CD14-positive monocyte (primary cell): ENCODE results near the gene GALNT10. TPM values are rescaled to one million over a fixed set of nuclear protein-coding genes. Genes with fewer than 3 reads are reported as not detected.

Experiments
- DNase-seq, 3 donors: peaks; one replicate each; pipeline ENCODE4 v3.0.0-alpha.2; 2011 to 2022
- H2AFZ ChIP-seq: 2 replicates; pipeline ENCODE4 v1.6.0; 2012; ENCODE audit warnings: mild to moderate bottlenecking, low read depth, low read length, inconsistent platforms; ENCODE audit not compliant: insufficient read depth, poor library complexity, severe bottlenecking
- H3K27ac ChIP-seq, 2 donors: 1 replicate in 1 of 2; 2 replicates in 1 of 2; pipeline ENCODE4 v1.5.1; 2012 to 2013; ENCODE audit warnings: low read length in 2 of 2, control low read depth in 1 of 2, inconsistent platforms in 1 of 2, low read depth in 1 of 2, mild to moderate bottlenecking in 1 of 2
- H3K27me3 ChIP-seq, 2 donors: one replicate each; pipeline versions ENCODE4 v1.6.0 to v1.6.1; 2011 to 2013; ENCODE audit warnings: low read length in 2 of 2; ENCODE audit not compliant: control insufficient read depth in 2 of 2, insufficient read depth in 2 of 2
- H3K36me3 ChIP-seq, 2 donors: replicated peaks in 1 of 2; 1 replicate in 1 of 2; 2 replicates in 1 of 2; pipeline versions ENCODE4 v1.5.1 to v1.6.1; 2012 to 2013; ENCODE audit warnings: low read length in 2 of 2, control low read depth in 1 of 2, inconsistent platforms in 1 of 2, mild to moderate bottlenecking in 1 of 2; ENCODE audit not compliant: insufficient read depth in 2 of 2, control insufficient read depth in 1 of 2
- H3K4me1 ChIP-seq, 2 donors: 1 replicate in 1 of 2; 2 replicates in 1 of 2; pipeline versions ENCODE4 v1.5.1 to v1.6.1; 2012 to 2013; ENCODE audit warnings: low read length in 2 of 2, control low read depth in 1 of 2, inconsistent platforms in 1 of 2, mild to moderate bottlenecking in 1 of 2, moderate library complexity in 1 of 2; ENCODE audit not compliant: insufficient read depth in 2 of 2, control insufficient read depth in 1 of 2
- H3K4me2 ChIP-seq: replicated peaks from 2 replicates; pipeline ENCODE3; 2012; ENCODE audit warnings: low read length, moderate library complexity, mild to moderate bottlenecking; ENCODE audit not compliant: poor library complexity, severe bottlenecking; ENCODE audit errors: extremely low read depth
- H3K4me3 ChIP-seq, 3 experiments: fragments of 200-600 bp in 1 of 3; sonication (generic) in 1 of 3; replicated peaks in 1 of 3; 1 replicate in 2 of 3; 2 replicates in 1 of 3; pipeline ENCODE4 v1.5.1; 2011 to 2013; ENCODE audit warnings: low read length in 3 of 3, mild to moderate bottlenecking in 3 of 3, control low read depth in 2 of 3, low read depth in 2 of 3, inconsistent platforms in 1 of 3, moderate library complexity in 1 of 3
- H3K79me2 ChIP-seq: 2 replicates; pipeline ENCODE4 v1.6.0; 2012; ENCODE audit warnings: mild to moderate bottlenecking, control low read depth, inconsistent platforms, low read length, moderate library complexity; ENCODE audit not compliant: insufficient read depth
- H3K9ac ChIP-seq: 2 replicates; pipeline ENCODE4 v1.6.0; 2017; ENCODE audit warnings: low read length, mild to moderate bottlenecking; ENCODE audit not compliant: insufficient read depth, poor library complexity, severe bottlenecking
- H3K9me3 ChIP-seq, 2 donors: replicated peaks in 1 of 2; 1 replicate in 1 of 2; 2 replicates in 1 of 2; pipeline versions ENCODE4 v1.5.1 to v1.6.1; 2012 to 2013; ENCODE audit warnings: low read length in 2 of 2, control low read depth in 1 of 2; ENCODE audit not compliant: control insufficient read depth in 1 of 2, insufficient read depth in 1 of 2
- H4K20me1 ChIP-seq: 2 replicates; pipeline ENCODE4 v1.6.0; 2012; ENCODE audit warnings: mild to moderate bottlenecking, low read length, control low read depth, moderate library complexity; ENCODE audit not compliant: insufficient read depth
- H3K27ac Mint-ChIP-seq, 7 donors: one replicate each; pipeline ENCODE4 v1.8.0; 2020; ENCODE audit warnings: mild to moderate bottlenecking in 7 of 7, mixed read lengths in 7 of 7, moderate library complexity in 6 of 7, inconsistent platforms in 2 of 7
- H3K27me3 Mint-ChIP-seq, 3 donors: one replicate each; pipeline ENCODE4 v1.8.0; 2021 to 2022; ENCODE audit warnings: low read depth in 3 of 3, mild to moderate bottlenecking in 3 of 3, mixed read lengths in 3 of 3, moderate library complexity in 3 of 3, inconsistent platforms in 1 of 3
- H3K36me3 Mint-ChIP-seq, 2 donors: one replicate each; pipeline ENCODE4 v1.8.0; 2020; ENCODE audit warnings: mixed read lengths in 2 of 2, inconsistent platforms in 1 of 2, mild to moderate bottlenecking in 1 of 2
- H3K4me1 Mint-ChIP-seq: one replicate; pipeline ENCODE4 v1.8.0; 2020; ENCODE audit warnings: mild to moderate bottlenecking, mixed read lengths
- H3K4me3 Mint-ChIP-seq, 2 donors: one replicate each; pipeline ENCODE4 v1.8.0; 2020; ENCODE audit warnings: mild to moderate bottlenecking in 2 of 2, mixed read lengths in 2 of 2, moderate library complexity in 1 of 2
- H3K9me3 Mint-ChIP-seq, 7 donors: one replicate each; pipeline ENCODE4 v1.8.0; 2020 to 2022; ENCODE audit warnings: mixed read lengths in 7 of 7, mild to moderate bottlenecking in 6 of 7, moderate library complexity in 6 of 7, inconsistent platforms in 2 of 7
- CTCF ChIP-seq: fragments of 200-600 bp; IDR thresholded peaks from one replicate; pipeline ENCODE4 v1.8.0; 2022; ENCODE audit warnings: antibody characterized with exemption, mild to moderate bottlenecking
- WGBS: methylation state at CpG from one replicate; pipeline ENCODE4 v1.1.5; 2013; ENCODE audit warnings: missing lambda C conversion rate; ENCODE audit not compliant: insufficient coverage; 5-methylcytosine and 5-hydroxymethylcytosine counted together
- intact Hi-C, 2 donors: fragments of 100-400 bp; cut with micrococcal nuclease; formaldehyde crosslinking; loops; one replicate each; pipeline versions ENCODE4 v1.15.0 to v1.15.1; 2023
- polyA plus RNA-seq, 3 donors: library from polyadenylated mRNA; depleted of rRNA in 1 of 3; unstranded in 2 of 3; stranded (reverse) in 1 of 3; fragments of 300-500 nt in 2 of 3; fragments of >200 nt in 1 of 3; fragmentation: Illumina TruSeq in 2 of 3; gene quantifications; 1 replicate in 2 of 3; 2 replicates in 1 of 3; pipeline ENCODE4 v1.2.3, GENCODE V29; 2012 to 2021

GALNT10 gene
- polyA plus RNA-seq, 3 donors: 6.2 to 11.6 (median 7.3) TPM

GRCh38 chr5:154194345-154195329, 4.1 kb downstream of the GALNT10 start:
- 100% methylated on average over 3 of the region's 8 CpGs for WGBS
- Histone ChIP-seq H3K9ac (no peak overlapping the region), H3K4me1 (peaks cover 20 to 33% of the 10 kb centered on the region in 2 donors), H3K27me3 (peaks cover 0 to 2% of the 10 kb centered on the region in 2 donors), H3K79me2 (peaks cover 5% of the 10 kb centered on the region), H4K20me1 (peaks cover 25% of the 10 kb centered on the region), H2AFZ (no peak overlapping the region), H3K4me2 (no peak overlapping the region), H3K27ac (no peak overlapping the region), H3K9me3 (no peaks in the 10 kb centered on the region), H3K36me3 (peaks cover 8 to 24% of the 10 kb centered on the region in 2 donors), H3K4me3 (no peak overlapping the region)
- H3K9me3 Mint-ChIP-seq: no peaks in the 10 kb centered on the region
- no peak overlapping the region for H3K4me3 Mint-ChIP-seq
- peaks cover 51% of the 10 kb centered on the region for H3K4me1 Mint-ChIP-seq
- peaks cover 0 to 8% (median 5%) of the 10 kb centered on the region in 3 donors for H3K27me3 Mint-ChIP-seq
- peaks cover 40 to 48% of the 10 kb centered on the region in 2 donors for H3K36me3 Mint-ChIP-seq
- TF ChIP-seq CTCF: no peak
- DNase-seq: no peak
- H3K27ac Mint-ChIP-seq: no peak overlapping the region
- intact Hi-C loops: loop anchor here in 1 of 2 donors (10.0 kb wide), 1 partner anchor 250 kb away; the partner anchor contains the start of gene SAP30L

- no peaks in the 10 kb centered on the region for H3K9me3 Mint-ChIP-seq
- no peak for TF ChIP-seq CTCF
- Histone ChIP-seq H3K79me2 (no peaks in the 10 kb centered on the region), H3K4me1 (peaks cover 17 to 25% of the 10 kb centered on the region in 2 donors), H3K9me3 (no peaks in the 10 kb centered on the region), H2AFZ (no peak overlapping the region), H3K36me3 (peaks cover 8 to 24% of the 10 kb centered on the region in 2 donors), H4K20me1 (peaks cover 26% of the 10 kb centered on the region), H3K4me2 (no peak overlapping the region), H3K27ac (no peak overlapping the region), H3K4me3 (no peak overlapping the region), H3K9ac (no peak overlapping the region), H3K27me3 (no peaks in the 10 kb centered on the region)
- no peak for DNase-seq
- H3K4me3 Mint-ChIP-seq: no peak overlapping the region
- peaks cover 52% of the 10 kb centered on the region for H3K4me1 Mint-ChIP-seq
- H3K36me3 Mint-ChIP-seq: peaks cover 46 to 54% of the 10 kb centered on the region in 2 donors
- WGBS: 100% methylated on average over 1 of the region's 1 CpG
- H3K27ac Mint-ChIP-seq: no peak overlapping the region
- intact Hi-C loops: loop anchor here in 1 of 2 donors (10.0 kb wide), 1 partner anchor 249 kb away; the partner anchor contains the start of gene SAP30L
- H3K27me3 Mint-ChIP-seq: peaks cover 0 to 5% (median 4%) of the 10 kb centered on the region in 3 donors
These were observed 5.7 kb downstream of the GALNT10 start for GRCh38 chr5:154196281-154196680.
